Ovary (tissue), 3 donors: ENCODE measurements around the gene ILF3.

ENCODE experiments used
- EP300 ChIP-seq: sonication (generic); formaldehyde crosslinking; IDR thresholded peaks from one replicate; pipeline ENCODE4 v1.6.1; 2017; ENCODE audit warnings: antibody characterized with exemption
- POLR2A ChIP-seq: fragments of 450-650 bp; IDR thresholded peaks from one replicate; pipeline ENCODE4 v1.6.1; 2017; ENCODE audit warnings: antibody characterized with exemption, mild to moderate bottlenecking, moderate library complexity
- TF ChIP-seq, protein P1 (sequence below), 3 donors: fragments of 450-650 bp in 2 of 3; fragments of 200-600 bp in 1 of 3; IDR thresholded peaks; one replicate each; pipeline versions ENCODE4 v1.5.1 to v1.8.0; 2016 to 2022; ENCODE audit warnings: antibody characterized with exemption in 3 of 3, mild to moderate bottlenecking in 1 of 3
- donor health status: DM: no; HTN: no; CAD: no.

DNA sequence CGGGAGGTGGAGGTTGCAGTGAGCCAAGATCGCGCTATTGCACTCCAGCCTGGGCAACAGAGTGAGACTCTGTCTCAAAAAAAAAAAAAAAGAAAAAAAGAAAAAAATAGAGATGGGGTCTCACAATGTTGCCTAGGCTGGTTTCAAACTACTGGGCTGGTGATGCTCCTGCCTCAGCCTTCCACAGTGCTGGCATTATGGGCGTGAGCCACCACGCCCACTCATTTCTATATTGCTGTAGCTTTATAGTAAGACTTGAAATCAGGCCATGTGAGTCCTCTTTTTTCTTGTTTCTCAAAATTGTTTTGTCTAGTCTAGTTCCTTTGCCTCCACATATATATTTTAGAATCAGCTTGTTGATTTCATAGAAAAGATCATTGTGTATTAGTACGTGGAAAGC is 82.0 kb downstream of the ILF3 start:
- no peak for TF ChIP-seq POLR2A
- TF ChIP-seq, protein P1, sequence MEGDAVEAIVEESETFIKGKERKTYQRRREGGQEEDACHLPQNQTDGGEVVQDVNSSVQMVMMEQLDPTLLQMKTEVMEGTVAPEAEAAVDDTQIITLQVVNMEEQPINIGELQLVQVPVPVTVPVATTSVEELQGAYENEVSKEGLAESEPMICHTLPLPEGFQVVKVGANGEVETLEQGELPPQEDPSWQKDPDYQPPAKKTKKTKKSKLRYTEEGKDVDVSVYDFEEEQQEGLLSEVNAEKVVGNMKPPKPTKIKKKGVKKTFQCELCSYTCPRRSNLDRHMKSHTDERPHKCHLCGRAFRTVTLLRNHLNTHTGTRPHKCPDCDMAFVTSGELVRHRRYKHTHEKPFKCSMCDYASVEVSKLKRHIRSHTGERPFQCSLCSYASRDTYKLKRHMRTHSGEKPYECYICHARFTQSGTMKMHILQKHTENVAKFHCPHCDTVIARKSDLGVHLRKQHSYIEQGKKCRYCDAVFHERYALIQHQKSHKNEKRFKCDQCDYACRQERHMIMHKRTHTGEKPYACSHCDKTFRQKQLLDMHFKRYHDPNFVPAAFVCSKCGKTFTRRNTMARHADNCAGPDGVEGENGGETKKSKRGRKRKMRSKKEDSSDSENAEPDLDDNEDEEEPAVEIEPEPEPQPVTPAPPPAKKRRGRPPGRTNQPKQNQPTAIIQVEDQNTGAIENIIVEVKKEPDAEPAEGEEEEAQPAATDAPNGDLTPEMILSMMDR (IDR thresholded peaks at IDR 0.05), result no peak
- no peak for TF ChIP-seq EP300
